Stimulated activated naive CD8-positive, alpha-beta T cell treated with anti-CD3 and anti-CD28 coated beads, Interleukin-15, Interleukin-2, amounts not matched to agents 100 ng/mL and 50 ng/mL, for 24 hours (primary cell): ENCODE results near the gene ZNF786.
"Not testable (repeated sequence)": the region's sequence is repeated elsewhere in the genome, so short reads cannot be mapped to it uniquely, and the experiment has no call there.

Experiments used
- H3K27ac Mint-ChIP-seq: one replicate; pipeline ENCODE4 v1.8.0; 2021; ENCODE audit warnings: mild to moderate bottlenecking, mixed read lengths
- H3K27me3 Mint-ChIP-seq: one replicate; pipeline ENCODE4 v1.8.0; 2021; ENCODE audit warnings: mixed read lengths
- H3K36me3 Mint-ChIP-seq: one replicate; pipeline ENCODE4 v1.8.0; 2021; ENCODE audit warnings: low read depth, mixed read lengths
- H3K4me1 Mint-ChIP-seq: one replicate; pipeline ENCODE4 v1.8.0; 2021; ENCODE audit warnings: low read depth, mixed read lengths
- H3K4me3 Mint-ChIP-seq: one replicate; pipeline ENCODE4 v1.8.0; 2021; ENCODE audit warnings: mild to moderate bottlenecking, mixed read lengths
- H3K9me3 Mint-ChIP-seq: one replicate; pipeline ENCODE4 v1.8.0; 2021; ENCODE audit warnings: mixed read lengths

Gene ZNF786

GRCh38 chr7:149097088-149097487 is 6.6 kb upstream of the ZNF786 start:
- no peak overlapping the region for H3K4me3 Mint-ChIP-seq

DNA sequence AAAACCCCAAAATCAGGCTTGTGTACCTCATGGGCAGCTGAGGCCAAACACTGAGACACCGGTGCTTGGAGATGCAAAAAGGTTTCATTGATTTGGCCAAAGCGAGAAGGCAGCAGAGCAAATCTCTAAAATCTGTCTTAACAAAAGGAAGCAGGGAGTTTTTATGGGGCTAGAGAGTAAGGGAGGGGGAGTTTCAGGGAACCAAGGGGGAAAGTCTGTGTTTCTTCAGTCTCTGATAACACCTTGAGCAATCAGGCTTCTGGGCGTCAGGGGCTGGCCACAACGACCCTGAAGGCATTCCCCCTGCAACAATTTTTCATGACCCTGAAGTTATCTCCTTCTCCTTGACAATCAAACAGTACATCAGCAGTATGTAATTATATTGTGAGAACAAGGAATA is 2.7 kb upstream of the ZNF786 start:
- Mint-ChIP-seq H3K9me3 (no peaks in the 10 kb centered on the region), H3K4me1 (peaks cover 19% of the 10 kb centered on the region), H3K27me3 (no peaks in the 10 kb centered on the region), H3K4me3 (no peak overlapping the region), H3K36me3 (peaks cover 4% of the 10 kb centered on the region), H3K27ac (no peak overlapping the region)

More at GRCh38 chr7:149097088-149097487, 6.6 kb upstream of the ZNF786 start:
- no peaks in the 10 kb centered on the region for H3K36me3 Mint-ChIP-seq
- no peaks in the 10 kb centered on the region for H3K4me1 Mint-ChIP-seq
- H3K9me3 Mint-ChIP-seq: no peaks in the 10 kb centered on the region
- no peak overlapping the region for H3K27ac Mint-ChIP-seq
- H3K27me3 Mint-ChIP-seq: no peaks in the 10 kb centered on the region

- Mint-ChIP-seq H3K4me3 (peak overlapping the region; percentile 10), H3K4me1 (peaks cover 23% of the 10 kb centered on the region)
- not testable (repeated sequence) for H3K27ac Mint-ChIP-seq, H3K9me3 Mint-ChIP-seq, H3K27me3 Mint-ChIP-seq, H3K36me3 Mint-ChIP-seq
Observed at GRCh38 chr7:149092244-149092643, 1.7 kb upstream of the ZNF786 start.

DNA sequence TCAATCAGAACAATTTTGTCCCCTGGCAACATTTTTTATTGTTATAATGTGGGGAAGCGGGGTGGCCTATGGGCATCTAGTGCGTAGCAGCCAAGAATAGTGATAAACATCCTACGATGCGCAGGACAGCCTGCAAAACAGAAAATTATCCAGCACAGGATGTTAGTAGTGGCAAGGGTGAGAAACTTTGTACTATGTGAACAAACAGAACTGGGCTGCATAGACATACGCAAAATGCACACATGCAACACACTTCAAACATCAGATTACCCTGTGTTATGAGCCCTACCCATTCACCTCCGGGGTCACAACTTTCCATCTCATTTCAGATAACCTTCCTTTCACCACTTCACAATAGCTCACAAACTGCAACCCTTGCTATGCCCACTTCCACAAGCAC is 3.1 kb downstream of the ZNF786 start:
- Mint-ChIP-seq H3K9me3 (peaks cover 8% of the 10 kb centered on the region), H3K27ac (no peak overlapping the region), H3K4me1 (peaks cover 27% of the 10 kb centered on the region), H3K4me3 (no peak overlapping the region), H3K36me3 (peaks cover 37% of the 10 kb centered on the region), H3K27me3 (no peaks in the 10 kb centered on the region)

DNA sequence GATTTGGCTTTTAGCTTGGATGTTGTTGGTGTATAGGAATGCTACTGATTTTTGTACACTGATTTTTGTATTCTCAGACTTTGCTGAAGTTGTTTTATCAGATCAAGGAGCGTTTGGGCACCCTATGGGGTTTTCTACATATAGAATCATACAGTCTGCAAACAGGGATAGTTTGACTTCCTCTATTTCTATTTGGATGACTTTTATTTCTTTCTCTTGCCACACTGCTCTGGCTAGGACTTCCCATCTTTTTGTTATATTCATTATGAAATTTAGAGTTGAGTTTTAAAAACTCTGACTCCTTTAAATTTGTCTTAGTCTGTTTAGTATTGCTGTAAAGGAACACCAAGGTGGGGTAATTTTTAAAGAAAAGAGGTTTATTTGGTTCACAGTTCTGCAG is 4.7 kb downstream of the ZNF786 start:
- no peak overlapping the region for H3K27ac Mint-ChIP-seq
- H3K4me1 Mint-ChIP-seq: peaks cover 28% of the 10 kb centered on the region
- H3K36me3 Mint-ChIP-seq: peaks cover 42% of the 10 kb centered on the region
- no peak overlapping the region for H3K4me3 Mint-ChIP-seq
- H3K9me3 Mint-ChIP-seq: peaks cover 8% of the 10 kb centered on the region
- no peaks in the 10 kb centered on the region for H3K27me3 Mint-ChIP-seq

DNA sequence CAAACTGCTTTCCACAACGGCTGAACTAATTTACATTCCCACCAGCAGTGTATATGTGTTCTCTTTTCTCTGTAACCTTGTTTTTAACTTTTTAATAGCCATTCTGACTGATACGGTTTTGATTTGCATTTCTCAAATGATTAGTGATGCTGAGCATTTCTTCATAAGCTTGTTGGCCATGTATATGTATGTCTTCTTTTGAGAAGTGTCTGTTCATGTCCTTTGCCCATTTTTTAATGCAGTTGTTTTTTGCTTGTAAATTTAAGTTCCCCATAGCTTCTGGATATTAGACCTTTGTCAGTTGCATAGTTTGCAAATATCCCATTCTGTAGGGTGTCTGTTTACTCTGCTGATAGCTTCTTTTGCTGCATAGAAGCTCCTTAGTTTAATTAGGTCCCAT is 6.1 kb downstream of the ZNF786 start:
- Mint-ChIP-seq H3K36me3 (peaks cover 47% of the 10 kb centered on the region), H3K9me3 (peaks cover 8% of the 10 kb centered on the region), H3K4me1 (peaks cover 19% of the 10 kb centered on the region), H3K27ac (no peak overlapping the region), H3K4me3 (no peak overlapping the region), H3K27me3 (no peaks in the 10 kb centered on the region)

- Mint-ChIP-seq H3K36me3 (peaks cover 50% of the 10 kb centered on the region), H3K9me3 (peaks cover 8% of the 10 kb centered on the region), H3K27me3 (no peaks in the 10 kb centered on the region), H3K4me1 (peaks cover 11% of the 10 kb centered on the region), H3K27ac (no peak overlapping the region), H3K4me3 (no peak overlapping the region)
Observed at GRCh38 chr7:149081914-149082313, 8.6 kb downstream of the ZNF786 start.

DNA sequence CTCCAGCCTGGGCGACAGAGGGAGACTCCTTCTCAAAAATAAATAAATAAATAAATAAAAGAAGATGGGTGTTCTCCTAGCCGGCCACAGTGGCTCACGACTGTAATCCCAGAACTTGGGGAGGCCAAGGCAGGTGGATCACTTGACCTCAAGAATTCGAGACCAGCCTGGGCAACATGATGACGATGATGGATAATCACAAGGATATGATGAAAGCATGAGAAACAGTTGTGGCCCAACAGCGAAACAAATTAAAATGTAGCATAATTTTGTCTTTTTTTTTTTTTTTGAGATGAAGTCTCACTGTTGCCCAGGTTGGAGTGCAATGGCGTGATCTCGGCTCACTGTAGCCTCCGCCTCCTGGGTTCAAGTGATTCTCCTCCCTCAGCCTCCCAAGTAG is 12.9 kb downstream of the ZNF786 start:
- Mint-ChIP-seq H3K4me3 (no peak overlapping the region), H3K36me3 (peaks cover 42% of the 10 kb centered on the region), H3K9me3 (no peaks in the 10 kb centered on the region), H3K27ac (no peak overlapping the region), H3K27me3 (no peaks in the 10 kb centered on the region), H3K4me1 (peaks cover 9% of the 10 kb centered on the region)

DNA sequence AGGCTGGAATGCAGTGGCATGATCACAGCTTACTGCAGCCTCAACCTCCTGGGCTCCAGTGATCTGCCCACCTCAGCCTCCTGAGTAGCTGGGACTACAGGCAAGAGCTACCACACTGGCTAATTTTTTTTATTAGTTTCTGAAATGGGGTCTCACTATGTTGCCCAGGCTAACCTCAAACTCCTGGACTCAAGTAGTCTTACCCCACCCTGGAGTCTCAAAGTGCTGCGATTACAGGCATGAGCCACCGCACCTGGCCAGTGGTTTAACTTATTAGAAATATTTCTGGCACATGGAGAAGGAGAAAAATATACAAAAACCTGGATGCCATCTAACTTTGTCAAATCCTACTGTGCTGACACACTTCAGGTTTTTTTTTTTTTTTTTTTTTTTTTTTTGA is 15.2 kb downstream of the ZNF786 start:
- Mint-ChIP-seq H3K27ac (no peak overlapping the region), H3K27me3 (no peaks in the 10 kb centered on the region), H3K9me3 (no peaks in the 10 kb centered on the region), H3K4me1 (peaks cover 3% of the 10 kb centered on the region), H3K36me3 (peaks cover 46% of the 10 kb centered on the region), H3K4me3 (no peak overlapping the region)

DNA sequence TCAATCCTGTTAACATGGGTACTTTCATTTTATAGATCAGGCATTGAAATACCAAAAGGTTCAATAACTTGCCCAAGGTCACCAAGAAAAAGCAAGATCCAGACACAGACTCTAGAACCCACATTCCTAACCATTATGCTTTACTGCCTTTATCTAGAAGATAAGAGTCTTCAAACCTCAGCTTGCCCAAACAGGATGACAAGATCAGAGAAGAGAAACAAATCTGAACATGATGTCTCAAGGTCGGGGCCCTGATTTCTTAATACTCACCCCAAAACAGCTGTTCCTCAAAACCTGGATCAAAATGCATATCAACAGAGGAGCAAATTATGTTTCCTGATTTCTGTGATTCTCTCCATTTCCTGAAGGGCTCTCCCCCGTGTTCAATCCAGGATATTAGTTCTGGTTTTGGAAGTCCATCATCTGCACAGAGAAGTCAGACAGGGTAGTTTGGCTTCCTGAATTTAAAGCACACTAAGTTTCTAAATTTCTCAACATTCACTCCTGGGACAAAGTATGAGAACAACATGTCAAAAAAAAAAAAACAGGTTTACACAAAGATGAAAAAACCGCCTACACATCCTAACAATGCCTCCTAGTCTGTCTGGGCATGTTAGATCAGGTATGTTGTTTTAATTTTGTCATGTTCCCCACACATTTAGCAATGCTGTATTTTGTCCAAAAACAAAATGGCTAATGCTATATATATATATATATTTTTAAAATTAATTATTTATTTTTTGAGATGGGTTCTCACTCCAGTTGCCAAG is 16.2 kb downstream of the ZNF786 start:
- Mint-ChIP-seq H3K36me3 (peaks cover 45% of the 10 kb centered on the region), H3K27ac (no peak overlapping the region), H3K4me3 (no peak overlapping the region), H3K9me3 (no peaks in the 10 kb centered on the region), H3K4me1 (peaks cover 3% of the 10 kb centered on the region), H3K27me3 (no peaks in the 10 kb centered on the region)

DNA sequence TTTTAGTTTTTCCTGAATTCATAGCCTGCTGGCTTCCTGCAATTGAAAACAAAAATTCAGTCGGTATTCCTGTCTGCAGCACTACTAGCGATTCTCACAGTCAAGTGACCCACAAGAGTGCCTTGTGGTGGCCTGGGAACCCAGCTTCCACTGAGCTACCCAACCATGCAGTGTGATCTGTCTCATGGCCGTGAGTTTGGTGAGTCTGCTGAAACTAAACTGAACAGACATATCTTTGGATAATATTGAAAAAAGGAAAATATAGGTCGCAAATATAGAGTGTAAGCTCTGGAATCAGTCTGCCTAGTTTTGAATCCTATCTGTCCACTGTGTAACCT is 18.1 kb downstream of the ZNF786 start:
- H3K36me3 Mint-ChIP-seq: peaks cover 46% of the 10 kb centered on the region
- H3K4me1 Mint-ChIP-seq: peaks cover 3% of the 10 kb centered on the region
- no peaks in the 10 kb centered on the region for H3K27me3 Mint-ChIP-seq
- peak overlapping the region; percentile 45 for H3K27ac Mint-ChIP-seq
- H3K9me3 Mint-ChIP-seq: no peaks in the 10 kb centered on the region
- peak overlapping the region; percentile 60 for H3K4me3 Mint-ChIP-seq

DNA sequence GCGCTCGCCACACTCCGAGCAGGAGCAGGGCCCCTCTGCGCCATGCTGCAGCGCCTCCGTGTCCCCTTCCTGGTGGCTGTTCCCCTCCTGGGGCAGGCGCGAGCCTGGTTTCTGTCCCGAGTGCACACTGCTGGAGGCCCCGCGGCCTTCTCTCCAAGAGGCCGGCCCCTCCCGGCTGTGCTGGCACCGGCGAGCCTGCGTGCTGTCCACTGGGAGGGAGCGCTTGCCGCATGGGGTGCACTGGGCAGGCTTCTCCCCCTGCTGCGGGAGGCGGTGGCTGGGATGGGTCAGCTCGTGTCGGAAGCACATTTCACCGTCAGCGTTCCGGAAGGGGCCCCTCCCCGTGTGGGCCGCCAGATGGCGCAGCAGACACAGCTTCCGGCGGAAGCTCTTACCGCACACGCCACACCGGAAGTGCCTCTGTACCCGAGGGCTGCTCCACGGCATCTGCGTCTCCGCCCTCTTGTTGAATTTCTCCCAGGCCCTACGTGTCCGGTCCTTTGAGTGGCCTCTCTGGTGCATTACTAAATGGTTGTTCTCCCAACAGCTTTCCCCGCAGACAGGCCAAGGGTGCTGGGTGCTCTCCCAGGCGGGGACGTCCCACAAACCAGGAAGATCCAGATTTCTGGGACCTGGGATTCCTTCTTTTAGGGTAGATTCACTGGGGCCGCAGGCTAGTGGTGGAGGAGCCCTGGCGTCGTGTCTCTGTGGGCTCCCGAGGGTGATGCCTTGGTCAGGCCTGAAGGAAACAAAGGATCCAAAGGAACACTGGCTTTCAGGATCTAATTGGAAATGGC is 18.7 kb downstream of the ZNF786 start:
- Mint-ChIP-seq H3K4me1 (peaks cover 3% of the 10 kb centered on the region), H3K4me3 (peak overlapping the region; percentile 60)

DNA sequence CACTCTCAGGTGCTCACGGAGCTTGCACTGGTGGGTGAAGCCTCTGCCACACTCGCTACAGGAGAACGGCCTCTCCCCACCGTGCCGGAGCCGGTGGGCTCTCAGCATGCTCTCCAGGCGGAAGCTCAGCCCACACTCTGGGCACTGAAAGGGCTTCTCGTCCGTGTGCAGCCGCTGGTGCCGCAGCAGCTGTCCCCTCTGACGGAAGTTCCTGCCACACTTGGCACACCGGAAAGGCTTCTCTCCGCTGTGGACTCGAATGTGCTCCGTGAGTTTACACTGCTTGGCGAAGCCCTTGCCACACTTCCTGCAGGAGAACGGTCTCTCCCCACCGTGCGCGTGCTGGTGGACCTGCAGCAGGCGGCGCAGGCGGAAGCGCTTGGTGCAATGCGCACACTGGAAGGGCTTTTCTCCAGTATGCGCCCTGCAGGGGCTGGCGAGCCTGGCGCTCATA is 19.3 kb downstream of the ZNF786 start:
- no peaks in the 10 kb centered on the region for H3K27me3 Mint-ChIP-seq
- H3K36me3 Mint-ChIP-seq: peaks cover 38% of the 10 kb centered on the region
- peak overlapping the region; percentile 49 for H3K4me3 Mint-ChIP-seq
- H3K4me1 Mint-ChIP-seq: no peaks in the 10 kb centered on the region
- no peak overlapping the region for H3K27ac Mint-ChIP-seq
- H3K9me3 Mint-ChIP-seq: no peaks in the 10 kb centered on the region

More for the DNA sequence above, 18.7 kb downstream of the ZNF786 start:
- no peaks in the 10 kb centered on the region for H3K27me3 Mint-ChIP-seq
- H3K36me3 Mint-ChIP-seq: peaks cover 42% of the 10 kb centered on the region
- no peaks in the 10 kb centered on the region for H3K9me3 Mint-ChIP-seq
- no peak overlapping the region for H3K27ac Mint-ChIP-seq

GRCh38 chr7:149070372-149071125 is 20.0 kb downstream of the ZNF786 start:
- Mint-ChIP-seq H3K27me3 (no peaks in the 10 kb centered on the region), H3K4me3 (peak overlapping the region; percentile 49), H3K36me3 (peaks cover 38% of the 10 kb centered on the region), H3K9me3 (no peaks in the 10 kb centered on the region), H3K4me1 (no peaks in the 10 kb centered on the region), H3K27ac (no peak overlapping the region)

DNA sequence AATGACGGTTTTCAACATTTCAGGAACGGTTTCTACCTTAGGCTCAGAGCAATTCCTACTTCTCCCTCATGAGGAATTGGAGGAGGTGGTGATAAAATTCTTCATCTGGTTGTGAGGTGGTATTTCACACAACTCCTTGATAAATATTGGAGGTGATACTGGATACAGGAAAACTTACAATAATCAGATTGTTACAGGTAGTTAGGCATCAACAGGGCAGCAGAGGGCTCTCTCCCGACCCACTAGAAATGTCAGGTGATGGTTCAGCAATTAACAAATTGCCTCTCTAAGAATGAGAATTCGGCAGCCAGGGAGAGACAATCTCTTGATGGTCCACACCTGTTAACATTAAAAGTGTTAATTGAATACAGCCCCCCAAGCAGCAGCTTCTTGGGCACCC is 22.6 kb downstream of the ZNF786 start:
- Mint-ChIP-seq H3K27me3 (no peaks in the 10 kb centered on the region), H3K9me3 (no peaks in the 10 kb centered on the region), H3K27ac (no peak overlapping the region), H3K4me3 (no peak overlapping the region), H3K36me3 (peaks cover 27% of the 10 kb centered on the region), H3K4me1 (peaks cover 4% of the 10 kb centered on the region)
